ENCODE measurements around the gene ABL1. TPM values are rescaled to one million over a fixed set of nuclear protein-coding genes. Genes with fewer than 3 reads are reported as not detected.
A peak's percentile ranks its signal among the peaks of the same experiment; 100 is the strongest.

Gene ABL1
- total RNA-seq, 1 experiment from 2014 or later: 11.4 TPM

DNA sequence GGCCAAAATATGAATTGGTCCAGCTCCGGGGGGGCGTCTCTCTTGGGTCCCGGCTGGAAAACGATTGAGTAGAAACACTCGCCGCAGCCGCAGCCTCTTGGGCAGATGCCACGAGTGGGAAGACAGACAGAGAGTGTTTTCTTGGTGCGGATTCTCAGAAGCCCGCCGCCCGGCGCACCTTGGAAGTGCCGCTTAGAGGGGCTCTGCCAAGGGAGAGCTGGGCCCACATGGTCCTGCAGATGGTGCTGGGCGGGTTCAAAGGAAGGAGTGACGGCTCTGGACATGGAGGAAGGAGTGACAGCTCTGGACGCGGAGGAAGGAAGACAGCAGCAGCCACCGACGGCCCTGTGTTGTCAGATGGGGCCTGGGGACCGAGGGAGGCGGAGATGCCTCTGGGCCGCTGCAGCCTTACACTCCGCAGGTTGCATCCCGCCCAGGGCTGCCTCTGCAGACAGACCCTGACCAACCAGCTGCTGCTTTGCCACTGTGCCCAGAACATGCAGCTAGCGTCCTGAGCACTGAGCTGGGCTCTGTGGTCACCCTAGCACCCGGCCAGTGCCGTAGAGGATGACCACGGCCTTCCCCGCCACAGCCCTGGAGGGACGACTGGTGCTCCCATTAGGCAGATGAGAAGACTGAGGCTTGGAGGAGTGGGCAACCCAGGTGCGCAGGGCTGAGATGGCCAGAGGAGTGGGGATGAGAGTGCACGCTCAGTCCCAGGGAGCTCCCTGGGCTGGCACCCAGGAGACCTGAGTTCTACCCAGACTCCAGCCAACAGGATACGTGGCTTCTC, 82.3 kb downstream of the ABL1 start:
- no peak for DNase-seq (ENCODE audit: low read depth)

DNA sequence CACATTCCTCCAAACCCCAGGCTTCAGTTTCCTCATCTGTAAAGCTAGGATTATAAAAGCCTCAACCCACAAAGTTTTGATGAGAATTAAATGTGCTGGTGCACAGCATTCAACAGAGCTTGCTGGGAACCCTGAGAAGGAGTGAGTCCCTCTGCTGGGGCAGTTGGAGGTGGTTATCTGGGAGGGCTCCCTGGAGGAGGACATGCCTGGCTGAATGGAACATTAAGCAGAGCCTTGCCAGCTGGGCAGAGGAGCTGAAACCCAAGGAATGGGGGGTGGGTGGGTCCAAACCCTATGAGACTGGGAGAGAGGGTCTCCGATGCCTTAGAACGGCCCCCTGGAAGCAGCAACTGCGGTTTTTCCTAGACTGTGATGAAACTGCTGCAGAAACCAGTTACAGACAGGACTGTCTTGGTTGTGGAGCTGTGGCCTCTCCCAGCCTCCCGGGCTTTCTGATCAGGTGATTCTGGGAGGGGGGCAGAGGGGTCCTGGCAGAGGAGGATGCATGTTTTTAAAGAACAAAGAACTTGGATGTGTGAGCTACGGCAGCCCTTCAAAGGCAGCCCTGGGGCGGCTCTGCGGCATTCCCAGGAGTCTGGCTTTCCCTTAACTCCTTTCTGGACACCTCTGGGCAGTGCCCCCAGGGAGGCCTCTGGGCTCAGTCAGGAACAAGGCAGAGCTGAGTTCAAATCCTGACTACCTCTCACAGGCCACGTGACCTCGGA, 83.2 kb downstream of the ABL1 start:
- DNase-seq (ENCODE audit: low read depth): no peak

DNA sequence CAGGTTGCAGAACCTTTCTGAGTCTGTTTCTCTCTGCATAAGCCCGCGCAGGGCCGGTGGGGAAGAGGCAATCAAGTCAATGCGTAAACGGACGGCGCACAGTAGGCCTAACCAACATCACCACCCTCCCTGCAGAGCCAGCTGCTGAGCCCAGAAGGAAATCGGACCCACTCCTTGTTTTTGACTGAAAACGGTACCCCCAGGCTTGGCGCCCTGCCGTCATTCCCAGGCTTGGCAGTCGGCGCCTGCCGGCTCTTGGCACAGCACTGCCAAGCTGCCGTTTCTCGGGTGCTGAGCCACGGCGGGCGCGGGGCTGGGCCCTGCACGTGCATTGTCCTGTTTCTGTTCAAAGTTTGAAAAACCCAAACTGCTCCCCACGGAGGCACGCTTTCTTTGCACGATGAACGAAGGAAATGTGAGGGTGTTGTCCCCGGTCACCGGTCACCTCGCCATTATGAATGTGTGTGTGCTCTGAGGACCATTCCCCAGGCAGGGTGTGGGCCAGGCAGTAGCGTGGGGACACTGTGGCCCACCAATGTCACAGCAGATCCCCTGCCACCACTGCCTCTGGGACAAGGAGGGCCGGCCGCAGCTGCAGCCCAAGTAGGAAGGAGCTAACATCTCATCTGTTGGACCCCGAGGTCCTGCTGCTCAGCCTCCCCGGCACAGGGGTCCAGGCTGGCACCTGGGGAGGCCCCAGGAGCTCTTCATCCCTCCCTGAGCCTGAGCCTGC, 83.9 kb downstream of the ABL1 start:
- DNase-seq (ENCODE audit: low read depth): no peak

DNA sequence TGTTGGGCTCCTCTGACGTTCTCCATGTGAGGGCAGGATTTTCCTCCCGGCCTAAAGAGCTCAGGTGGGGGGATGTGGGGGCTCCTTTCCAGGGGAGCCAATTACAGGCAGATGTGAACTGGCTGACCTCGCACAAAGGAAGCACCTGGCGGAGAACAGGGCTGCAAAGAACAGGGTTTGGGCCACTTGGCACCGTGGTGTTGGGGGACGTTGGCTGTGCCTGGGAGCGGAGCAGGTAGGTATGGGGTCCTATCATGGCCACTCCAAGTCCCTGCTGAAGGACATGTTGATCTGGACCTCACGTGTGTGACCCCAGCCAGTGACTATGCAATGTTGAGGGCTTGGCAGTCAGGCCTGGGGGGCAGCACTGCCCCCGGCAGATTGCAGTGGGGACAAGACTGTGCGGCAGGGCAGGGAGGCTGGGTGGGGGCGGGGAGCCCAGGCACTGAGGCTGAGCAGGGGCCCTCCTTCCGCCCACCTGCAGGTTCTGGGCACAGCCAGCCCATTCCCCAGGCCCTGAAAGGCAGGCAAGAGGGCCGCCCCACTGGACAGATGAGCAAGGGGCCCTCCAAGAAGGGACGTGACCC, 84.6 kb downstream of the ABL1 start:
- no peak for DNase-seq (ENCODE audit: low read depth)

DNA sequence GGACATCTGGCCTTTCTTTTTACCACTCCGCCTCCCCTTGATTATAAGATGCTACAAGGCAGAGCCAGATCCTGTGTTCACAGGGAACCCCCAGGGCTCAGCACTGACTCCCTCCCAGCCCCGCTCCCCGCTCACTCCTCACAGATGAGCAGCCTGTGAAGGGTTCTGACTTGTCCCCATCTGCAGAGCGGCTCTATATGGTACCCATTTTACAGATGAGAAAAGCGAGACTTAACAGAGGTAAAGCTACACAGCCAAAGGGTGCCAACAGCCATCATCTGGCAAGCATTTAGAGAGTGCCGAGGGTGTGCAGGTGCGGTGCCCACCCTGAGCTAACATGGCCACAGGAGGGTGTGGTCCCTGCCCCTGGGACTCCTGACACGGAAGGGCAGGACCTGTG, 85.2 kb downstream of the ABL1 start:
- no peak for DNase-seq (ENCODE audit: low read depth)

DNA sequence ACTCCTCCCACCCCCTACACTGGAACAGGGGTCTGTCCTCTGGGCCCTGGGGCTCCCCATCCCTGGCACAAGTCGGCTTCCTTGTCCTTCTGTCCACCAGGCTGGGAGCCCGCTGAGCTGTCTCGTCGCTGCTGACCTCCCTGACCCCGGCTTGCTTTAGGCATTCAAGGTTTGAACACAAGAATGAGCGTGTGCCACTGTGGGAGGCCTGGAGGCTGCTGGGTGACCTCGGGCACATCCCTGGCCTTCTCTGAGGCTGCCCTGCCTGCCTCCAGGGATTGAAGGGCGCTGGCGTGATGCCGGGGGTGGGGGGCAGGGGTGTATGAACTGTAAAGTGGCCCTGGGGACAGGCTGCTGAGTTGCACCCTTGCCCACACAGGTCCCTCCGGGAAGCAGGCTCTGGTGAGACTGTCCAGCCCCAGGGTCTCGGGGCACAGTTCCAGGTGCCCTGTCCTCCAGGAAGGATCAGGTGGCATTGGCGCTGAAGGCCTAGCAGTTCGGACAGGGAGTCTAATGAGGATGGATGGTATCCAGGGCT, 85.8 kb downstream of the ABL1 start:
- DNase-seq (ENCODE audit: low read depth): no peak

DNA sequence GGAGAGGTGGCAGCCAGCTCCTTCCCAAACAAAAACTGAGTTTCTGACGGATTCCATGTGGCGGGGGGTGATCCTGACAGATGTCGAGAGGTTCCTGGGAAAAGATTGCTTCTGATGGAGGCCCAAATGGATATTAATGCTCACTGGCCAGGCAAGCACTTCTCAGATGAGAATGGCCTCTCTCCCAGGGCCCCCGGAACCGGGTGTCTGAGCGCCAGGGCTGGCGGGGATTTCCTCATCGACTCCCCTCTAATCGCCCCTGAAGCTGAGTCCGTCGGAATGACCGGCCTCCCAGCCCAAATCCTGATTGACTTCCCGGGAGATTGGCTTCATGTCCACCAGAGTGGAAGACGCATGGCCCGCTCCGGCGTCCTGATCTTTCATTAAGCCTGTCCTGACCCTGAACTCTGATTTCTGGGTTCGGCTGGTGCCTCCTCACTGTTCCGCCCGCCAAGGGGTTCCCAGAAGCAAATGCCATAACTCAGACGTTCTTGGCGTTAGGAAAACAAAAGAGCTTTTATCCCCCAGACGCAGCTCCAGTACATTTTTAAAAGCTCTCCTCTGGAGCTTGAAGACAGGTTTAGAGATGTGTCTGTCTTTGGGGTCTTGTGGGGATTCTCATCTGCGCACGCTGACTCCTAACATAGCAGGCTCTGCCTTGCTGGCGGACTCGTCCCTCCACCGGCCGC, 86.4 kb downstream of the ABL1 start:
- DNase-seq (ENCODE audit: low read depth): no peak

DNA sequence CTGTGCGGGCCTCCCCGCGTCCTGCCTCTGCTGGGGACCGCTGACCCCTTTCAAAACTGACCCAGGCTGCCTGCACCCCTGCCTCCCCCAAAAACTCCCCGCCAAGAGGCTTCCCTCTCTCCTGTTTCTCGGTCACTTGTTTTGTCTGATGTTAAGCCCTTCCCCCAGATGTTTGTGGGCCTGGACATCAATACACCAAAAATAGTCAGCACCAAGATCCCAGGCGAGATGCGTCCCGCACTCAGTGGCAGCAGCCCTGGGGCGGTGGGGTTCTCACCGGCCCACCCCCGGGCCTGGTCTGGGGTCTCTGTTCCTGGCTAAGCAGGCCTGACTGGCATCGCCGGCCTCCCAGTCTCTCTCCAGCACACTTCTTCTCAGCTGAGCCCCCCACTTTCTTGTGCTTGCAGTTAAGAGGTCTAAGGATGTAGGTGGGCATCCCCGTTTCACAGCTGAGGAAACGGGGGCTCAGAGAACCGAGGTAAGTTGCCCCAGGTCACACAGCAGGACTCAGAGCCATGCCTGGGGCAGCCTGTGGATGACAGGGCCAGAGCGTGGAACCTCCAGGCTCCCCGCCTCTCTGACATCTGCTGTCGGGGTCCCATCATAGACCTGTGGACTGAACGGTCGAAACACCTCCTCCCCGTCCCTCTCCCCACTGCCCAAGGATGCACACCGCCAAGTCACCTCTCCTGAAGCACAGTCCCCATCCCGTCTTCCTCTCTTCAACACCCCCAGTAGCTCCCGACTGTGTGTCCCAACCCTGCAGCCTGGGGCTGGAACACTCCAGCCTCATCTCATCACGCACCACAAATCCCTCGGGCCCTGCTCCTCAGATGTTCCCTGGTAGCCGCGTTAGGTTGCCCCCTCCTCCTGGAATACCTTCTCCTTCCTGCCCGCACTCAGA, 87.2 kb downstream of the ABL1 start:
- DNase-seq (ENCODE audit: low read depth): no peak

DNA sequence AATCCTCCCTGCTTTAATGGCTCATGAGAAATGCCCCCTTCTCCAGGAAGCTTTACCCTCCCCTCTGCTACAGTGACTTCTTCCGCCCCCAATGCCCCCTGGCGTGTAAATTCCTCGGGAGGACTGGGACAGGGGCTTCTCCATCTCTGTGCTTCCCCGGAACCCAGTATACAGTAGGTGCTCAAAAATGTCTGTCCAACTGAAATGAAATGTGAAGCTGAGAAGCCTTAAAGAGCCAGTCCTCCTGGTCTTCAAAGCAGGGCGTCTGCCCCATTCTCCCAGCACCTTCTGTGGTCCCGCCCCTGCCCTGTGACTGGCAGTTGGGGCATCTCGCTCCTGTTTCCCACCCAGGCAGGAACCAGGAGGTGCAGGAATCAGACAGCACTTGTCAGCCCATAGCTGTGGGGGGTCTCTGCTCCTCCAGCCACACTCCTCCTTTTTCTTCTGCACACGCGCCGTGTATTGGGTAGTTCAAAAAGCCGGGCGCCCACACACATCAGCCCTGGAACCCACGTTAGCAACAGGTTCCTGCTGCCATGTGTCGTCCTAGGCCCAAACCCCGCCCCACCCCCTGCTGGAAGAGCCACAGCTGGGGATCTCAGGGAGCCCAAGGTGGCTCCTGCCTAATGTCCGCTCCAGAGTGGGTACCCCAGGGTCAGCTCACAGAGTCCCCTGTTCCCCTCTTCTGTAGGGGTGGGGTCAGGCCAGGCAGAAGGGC, 88.0 kb downstream of the ABL1 start:
- no peak for DNase-seq (ENCODE audit: low read depth)

DNA sequence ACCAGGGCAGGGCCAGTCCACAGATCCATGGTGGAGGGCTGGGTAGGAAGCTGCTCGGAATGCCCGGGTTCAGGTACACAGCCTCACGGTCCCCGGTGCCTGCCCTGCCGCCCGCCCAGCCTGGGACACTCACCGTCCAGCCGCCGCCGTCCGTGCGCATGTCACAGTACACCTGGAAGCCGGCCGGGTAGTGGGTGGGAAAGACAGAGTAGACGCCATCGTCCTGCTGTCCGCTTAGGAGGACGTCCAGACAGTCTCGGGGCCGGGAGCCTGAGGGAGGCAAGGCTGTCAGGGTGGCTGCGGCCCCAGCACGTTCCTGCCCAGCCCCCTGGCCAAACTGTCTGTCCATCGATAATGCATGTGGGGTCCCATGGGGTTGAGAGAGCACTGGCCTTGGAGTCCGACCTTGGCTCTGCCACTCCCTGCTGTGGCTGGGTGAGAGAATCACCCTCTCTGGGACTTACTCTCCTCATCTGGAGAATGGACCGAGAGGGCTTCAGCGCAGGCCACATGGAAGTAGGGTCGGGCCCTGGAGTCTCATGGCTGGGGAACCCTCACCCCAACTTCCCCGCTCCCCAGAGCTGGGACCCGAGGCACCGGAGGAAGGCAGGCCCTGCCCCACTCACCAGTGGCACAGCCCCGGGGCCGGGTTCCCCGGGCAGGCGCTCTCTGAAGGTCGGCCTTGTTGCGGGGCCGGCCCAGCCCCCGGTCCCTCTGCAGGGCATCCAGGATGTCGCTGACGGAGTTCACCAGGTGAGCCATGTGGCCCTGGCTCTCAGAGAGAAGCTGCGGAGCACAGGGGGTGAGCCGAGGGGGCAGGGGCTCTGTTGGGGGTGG, 88.8 kb downstream of the ABL1 start:
- DNase-seq (ENCODE audit: low read depth): no peak

DNA sequence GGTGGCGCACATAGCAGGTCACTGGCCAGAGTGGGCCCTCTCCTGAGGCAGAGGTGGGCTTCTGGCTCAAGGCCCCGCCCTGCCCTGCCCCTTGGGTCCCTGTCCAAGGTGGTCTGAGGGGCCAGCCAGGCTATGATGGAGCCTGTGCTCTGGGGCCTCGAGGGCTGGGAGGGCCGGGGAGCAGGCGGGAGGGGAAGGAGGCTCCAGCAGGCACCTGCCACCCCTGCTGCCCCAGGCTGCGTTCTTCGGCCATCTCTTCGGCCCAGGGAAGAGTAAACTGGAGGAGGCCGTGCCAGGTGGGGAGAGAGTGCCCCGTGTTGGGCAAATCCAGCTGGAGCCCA, 89.4 kb downstream of the ABL1 start:
- no peak for DNase-seq (ENCODE audit: low read depth)

DNA sequence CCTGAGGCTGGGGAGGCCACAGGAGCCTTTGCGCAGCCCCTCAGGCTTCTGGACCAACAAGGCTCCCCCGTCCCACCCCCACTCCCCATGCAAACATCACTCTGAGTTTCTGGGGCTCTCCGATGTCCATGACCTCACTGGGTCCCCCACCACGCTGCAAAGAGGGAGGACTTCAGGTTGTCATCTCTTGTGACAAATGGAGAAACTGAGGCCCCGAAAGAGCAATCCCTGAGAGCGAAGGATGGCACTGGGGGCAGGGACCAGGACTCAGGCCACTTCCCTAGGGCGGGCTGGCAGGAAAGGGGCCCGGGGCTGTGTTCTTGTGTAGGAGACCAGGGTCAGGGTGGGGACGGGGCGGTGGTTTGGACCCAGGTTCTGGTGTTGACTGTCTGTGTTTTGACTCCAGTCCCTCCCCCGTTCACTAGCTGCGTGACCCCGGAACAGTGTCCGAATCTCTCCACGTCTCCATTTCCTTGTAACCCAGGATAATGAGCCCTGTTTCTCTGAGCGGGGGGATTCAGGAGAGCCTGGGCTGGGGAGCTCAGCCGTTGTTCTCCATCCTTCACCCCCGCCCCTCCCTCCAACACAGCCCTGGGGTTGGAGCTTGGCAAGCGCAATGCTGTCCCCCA, 90.1 kb downstream of the ABL1 start:
- DNase-seq (ENCODE audit: low read depth): no peak

DNA sequence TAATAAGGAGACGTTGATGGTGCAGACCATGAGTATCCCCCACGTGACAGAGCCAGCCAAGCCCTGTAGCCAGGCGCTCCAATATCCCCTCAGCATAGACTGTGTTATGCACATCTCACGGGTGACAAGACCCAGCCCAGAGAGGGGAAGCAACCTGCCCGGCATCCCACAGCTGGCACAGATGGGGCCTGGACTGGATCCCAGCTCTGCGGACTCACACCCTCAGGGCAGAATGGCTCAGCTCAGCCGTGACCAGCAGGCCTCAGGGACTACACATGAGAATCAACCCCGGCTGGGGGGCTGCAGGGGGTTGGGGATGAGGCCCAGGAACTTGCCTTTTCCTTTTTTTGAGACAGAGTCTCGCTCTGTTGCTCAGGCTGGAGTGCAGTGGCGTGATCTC, 92.3 kb downstream of the ABL1 start:
- DNase-seq (ENCODE audit: low read depth): peak; percentile 67

DNA sequence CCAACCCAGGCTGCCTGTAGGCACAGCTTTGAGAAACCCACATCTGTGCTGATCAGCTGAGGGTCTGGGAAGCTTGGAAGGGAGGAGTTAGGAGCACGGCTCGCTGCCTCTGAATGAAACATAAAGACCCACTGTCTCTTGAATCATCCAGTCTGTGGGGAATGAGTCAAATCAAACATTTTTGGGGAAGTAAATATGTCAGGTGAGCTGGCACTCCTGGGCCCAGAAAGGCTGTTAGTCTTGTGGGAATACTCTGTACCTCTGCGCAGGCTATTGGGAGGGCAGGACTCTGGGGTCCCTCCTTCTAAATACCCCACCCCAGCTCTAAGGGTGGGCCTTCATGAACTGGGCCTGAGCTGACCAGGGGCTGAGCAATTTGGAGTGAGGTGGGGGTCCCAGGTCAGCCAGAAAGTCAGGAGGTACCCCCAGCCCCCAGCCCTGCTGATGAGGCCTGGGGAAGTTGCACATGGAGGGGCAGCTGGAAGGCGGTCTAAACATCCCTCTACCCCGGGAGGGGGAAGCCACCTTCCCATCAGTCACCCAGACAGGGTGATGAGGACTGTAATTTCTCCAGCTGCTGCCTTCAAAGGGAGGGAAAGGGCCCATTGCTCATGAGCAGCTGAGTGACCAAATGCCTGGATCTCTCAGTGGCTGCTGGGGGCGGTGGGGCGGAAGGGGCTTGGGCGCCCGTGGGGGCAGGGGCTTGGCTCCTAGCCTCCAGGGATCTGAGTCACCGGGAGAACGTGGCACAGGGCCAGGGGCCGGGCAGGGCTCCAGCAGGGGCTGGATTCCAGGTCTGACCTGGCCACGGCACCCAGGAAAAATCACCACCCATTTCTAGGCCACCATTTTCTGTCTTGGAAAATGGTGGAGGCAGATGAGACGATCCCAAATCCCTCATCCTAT, 93.2 kb downstream of the ABL1 start:
- DNase-seq (ENCODE audit: low read depth): peak; percentile 85

DNA sequence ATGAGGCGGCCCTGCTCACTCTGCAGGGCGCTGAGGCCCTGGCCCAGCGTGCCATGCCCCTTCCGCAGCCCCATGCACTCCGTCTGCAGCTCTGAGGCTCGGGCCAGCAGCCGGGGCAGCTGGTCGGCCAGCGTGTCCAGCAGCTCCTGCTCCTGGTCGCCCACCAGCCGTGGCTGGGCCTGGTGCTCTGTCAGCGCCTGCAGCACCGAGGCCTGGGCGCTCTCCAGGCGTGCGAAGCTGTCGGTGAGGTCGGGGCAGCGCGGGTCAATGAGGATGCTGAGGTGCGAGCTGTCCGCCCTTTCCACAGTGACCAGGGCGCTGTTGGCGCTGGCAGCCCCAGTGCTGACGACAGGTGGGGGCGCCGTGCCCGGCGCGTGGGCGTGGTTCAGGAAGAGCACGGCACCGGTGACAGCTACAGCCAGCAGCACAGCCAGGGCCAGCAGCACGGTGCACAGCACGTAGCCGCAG, 94.6 kb downstream of the ABL1 start:
- no peak for DNase-seq (ENCODE audit: low read depth)

DNA sequence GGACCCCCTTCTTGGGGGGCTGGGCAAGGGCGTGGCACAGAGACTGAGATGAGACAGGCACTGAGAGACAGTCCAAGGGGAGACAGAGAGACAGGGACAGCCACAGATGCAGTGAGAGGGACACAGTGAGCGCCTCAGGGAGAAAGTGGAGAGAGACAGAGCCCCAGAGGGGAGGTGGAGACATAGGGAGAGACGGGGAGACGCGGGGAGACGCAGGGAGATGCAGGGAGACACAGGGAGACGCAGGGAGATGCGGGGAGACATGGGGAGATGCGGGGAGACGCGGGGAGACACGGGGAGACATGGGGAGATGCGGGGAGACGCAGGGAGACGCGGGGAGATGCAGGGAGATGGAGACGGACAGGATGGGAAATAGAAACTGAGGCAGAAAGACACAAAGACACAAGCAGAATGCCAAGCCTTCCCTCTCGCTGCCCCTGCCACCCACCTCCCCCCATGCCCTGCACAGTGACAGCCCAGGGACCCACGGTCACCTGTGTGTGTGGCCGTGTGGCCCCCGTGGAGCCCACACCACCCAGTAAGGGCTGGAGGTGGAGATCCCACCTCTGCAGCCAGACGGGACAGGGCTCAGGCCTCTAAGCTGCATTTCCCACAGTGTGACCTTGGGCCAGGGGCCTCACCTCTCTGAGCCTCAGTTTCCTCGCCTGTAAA, 95.2 kb downstream of the ABL1 start:
- no peak for DNase-seq (ENCODE audit: low read depth)
